Measurements from ENCODE around the gene HES3.

The HES3 gene

GRCh38 chr1:6220236-6220635 lies 23.7 kb upstream of the HES3 start:
- DNase-seq: no peak

- no peak for DNase-seq
Measured at GRCh38 chr1:6221210-6221784, 22.7 kb upstream of the HES3 start.

GRCh38 chr1:6222636-6223035 lies 21.3 kb upstream of the HES3 start:
- no peak for DNase-seq

GRCh38 chr1:6223617-6224016 lies 20.4 kb upstream of the HES3 start:
- no peak for DNase-seq

GRCh38 chr1:6224718-6225117 lies 19.3 kb upstream of the HES3 start:
- DNase-seq: no peak

GRCh38 chr1:6225651-6226050 lies 18.3 kb upstream of the HES3 start:
- no peak for DNase-seq

GRCh38 chr1:6233376-6233775 lies 10.6 kb upstream of the HES3 start:
- no peak for DNase-seq

GRCh38 chr1:6234502-6235295 lies 9.3 kb upstream of the HES3 start:
- DNase-seq: no peak

GRCh38 chr1:6235296-6235677 lies 8.7 kb upstream of the HES3 start:
- no peak for DNase-seq

- no peak for DNase-seq
Measured at GRCh38 chr1:6237093-6237492, 6.9 kb upstream of the HES3 start.

GRCh38 chr1:6239213-6239752 lies 4.7 kb upstream of the HES3 start:
- no peak for DNase-seq

- DNase-seq: no peak
Measured at GRCh38 chr1:6239950-6240768, 3.8 kb upstream of the HES3 start.

- no peak for DNase-seq
Measured at GRCh38 chr1:6241107-6241886, 2.7 kb upstream of the HES3 start.

- no peak for DNase-seq
Measured at GRCh38 chr1:6241887-6242740, 1.9 kb upstream of the HES3 start.

- no peak for DNase-seq
Measured at GRCh38 chr1:6243053-6243834, 735 bp upstream of the HES3 start.

- DNase-seq: no peak
Measured at GRCh38 chr1:6244401-6245049, 546 bp downstream of the HES3 start.

- peak; percentile 84 to 88 for DNase-seq
Measured at GRCh38 chr1:6245086-6245868, 1.3 kb downstream of the HES3 start.

GRCh38 chr1:6245869-6246496 lies 2.0 kb downstream of the HES3 start:
- peak; percentile 76 to 78 for DNase-seq

All from activated T-cell treated with anti-CD3 and anti-CD28 coated beads, Interleukin-2, amount 50 U/mL, for 48 hours (primary cell).